Caco-2 (cell line): Measurements from ENCODE around the gene SUN1. TPM values are rescaled to one million over a fixed set of nuclear protein-coding genes. Genes with fewer than 3 reads are reported as not detected.
A peak's percentile ranks its signal among the peaks of the same experiment; 100 is the strongest.

ENCODE experiments used
- BruUV-seq: library from RNA; stranded (reverse); fragments of 400-500 nt; replicated peaks from 2 replicates; lab custom pipeline; 2021; lab: Mats Ljungman, UMichigan
- CTCF ChIA-PET: fragments of 300-600 bp; sonication (Branson Sonifier 250); formaldehyde crosslinking; loops from one replicate; lab custom pipeline; 2022; ENCODE audit warnings: antibody characterized with exemption; lab: Charles Lee
- POLR2A ChIA-PET: fragments of 300-600 bp; sonication (Branson Sonifier 250); formaldehyde crosslinking; loops from one replicate; lab custom pipeline; 2022; ENCODE audit warnings: antibody characterized with exemption; lab: Charles Lee
- DNase-seq, 2 experiments: peaks; one replicate each; pipeline versions ENCODE4 v3.0.0 to v3.0.0-alpha.2; 2020 to 2022
- H3K27me3 ChIP-seq: replicated peaks from 2 replicates; pipeline ENCODE4 v1.6.0; 2011; ENCODE audit warnings: low read length; ENCODE audit not compliant: control insufficient read depth, insufficient read depth
- H3K36me3 ChIP-seq: 2 replicates; pipeline ENCODE4 v1.5.1; 2011; ENCODE audit warnings: low read length; ENCODE audit not compliant: control insufficient read depth, insufficient read depth
- H3K4me1 ChIP-seq: fragments of 250-450 bp; sonication (Bioruptor Pico); 2 replicates; pipeline ENCODE4 v1.5.1; 2020; ENCODE audit warnings: mild to moderate bottlenecking
- H3K4me3 ChIP-seq: 2 replicates; pipeline ENCODE4 v1.5.1; 2011; ENCODE audit warnings: low read depth, mild to moderate bottlenecking, control low read depth, low read length
- H3K9me3 ChIP-seq: fragments of 250-450 bp; sonication (Bioruptor Pico); 2 replicates; pipeline ENCODE4 v1.5.1; 2020; ENCODE audit warnings: mild to moderate bottlenecking, moderate library complexity
- H3K27ac Mint-ChIP-seq: one replicate; pipeline ENCODE4 v1.8.0; 2022; ENCODE audit warnings: mixed read lengths; ENCODE audit not compliant: unreplicated experiment
- H3K27me3 Mint-ChIP-seq: one replicate; pipeline ENCODE4 v1.8.0; 2022; ENCODE audit warnings: mixed read lengths; ENCODE audit not compliant: insufficient read depth, unreplicated experiment
- H3K36me3 Mint-ChIP-seq: one replicate; pipeline ENCODE4 v1.8.0; 2022; ENCODE audit warnings: mild to moderate bottlenecking, mixed read lengths; ENCODE audit not compliant: insufficient read depth, unreplicated experiment
- H3K4me1 Mint-ChIP-seq: one replicate; pipeline ENCODE4 v1.8.0; 2022; ENCODE audit warnings: low read depth, mixed read lengths; ENCODE audit not compliant: unreplicated experiment
- H3K4me3 Mint-ChIP-seq: one replicate; pipeline ENCODE4 v1.8.0; 2022; ENCODE audit warnings: mild to moderate bottlenecking, moderate library complexity, mixed read lengths; ENCODE audit not compliant: unreplicated experiment
- H3K9me3 Mint-ChIP-seq: one replicate; pipeline ENCODE4 v1.8.0; 2022; ENCODE audit warnings: mixed read lengths; ENCODE audit not compliant: unreplicated experiment
- CTCF ChIP-seq, 2 experiments: fragments of 200-600 bp in 1 of 2; IDR thresholded peaks; 1 replicate in 1 of 2; 2 replicates in 1 of 2; pipeline versions ENCODE4 v1.5.1 to v1.8.0; 2011 to 2022; ENCODE audit warnings: antibody characterized with exemption in 1 of 2, control low read depth in 1 of 2, inconsistent platforms in 1 of 2, low read depth in 1 of 2, low read length in 1 of 2, mild to moderate bottlenecking in 1 of 2, moderate library complexity in 1 of 2; ENCODE audit not compliant: insufficient read depth in 1 of 2, severe bottlenecking in 1 of 2, unreplicated experiment in 1 of 2
- intact Hi-C: fragments of 100-400 bp; cut with micrococcal nuclease; formaldehyde crosslinking; loops from one replicate; pipeline ENCODE4 v1.10.0; 2022; ENCODE audit not compliant: unreplicated experiment
- total RNA-seq: library from RNA; stranded (reverse); gene quantifications from 2 replicates; pipeline ENCODE4 v1.2.3, GENCODE V29; 2022

The SUN1 gene
- total RNA-seq, 1 experiment from 2014 or later: 146 TPM

GRCh38 chr7:897086-897485, 64.8 kb downstream of the SUN1 start:
- Histone ChIP-seq H3K4me3 (no peak overlapping the region), H3K9me3 (no peaks in the 10 kb centered on the region), H3K36me3 (peaks cover 5% of the 10 kb centered on the region), H3K27me3 (no peaks in the 10 kb centered on the region), H3K4me1 (no peaks in the 10 kb centered on the region)
- no peak for DNase-seq
- BruUV-seq: no TSS peak
- POLR2A ChIA-PET: no interaction called here
- H3K36me3 Mint-ChIP-seq: peaks cover 95% of the 10 kb centered on the region
- H3K4me1 Mint-ChIP-seq: no peaks in the 10 kb centered on the region
- H3K27ac Mint-ChIP-seq: no peak overlapping the region
- intact Hi-C loops: no loop called here
- peaks cover 7% of the 10 kb centered on the region for H3K9me3 Mint-ChIP-seq
- no peak overlapping the region for H3K4me3 Mint-ChIP-seq
- no peak for TF ChIP-seq CTCF (IDR thresholded peaks at IDR 0.05; ENCODE audit: insufficient read depth in 1 of 2, low read depth in 1 of 2, low read length in 1 of 2, severe bottlenecking in 1 of 2, unreplicated experiment in 1 of 2)
- CTCF ChIA-PET: interaction anchor here (0.8 kb wide), 1 partner anchor 18 kb away, joined by 6 read pairs; no protein-coding TSS in a partner anchor
- H3K27me3 Mint-ChIP-seq: no peaks in the 10 kb centered on the region

GRCh38 chr7:897771-898376, 65.6 kb downstream of the SUN1 start:
- ChIA-PET CTCF (no interaction called here), POLR2A (no interaction called here)
- Mint-ChIP-seq H3K27ac (peak overlapping the region; percentile 53), H3K36me3 (peaks cover 90% of the 10 kb centered on the region), H3K9me3 (peaks cover 4% of the 10 kb centered on the region), H3K4me1 (no peaks in the 10 kb centered on the region), H3K27me3 (no peaks in the 10 kb centered on the region), H3K4me3 (no peak overlapping the region)
- no peak for DNase-seq
- H3K27me3 ChIP-seq: no peaks in the 10 kb centered on the region
- intact Hi-C loops: no loop called here
- no peak for TF ChIP-seq CTCF (IDR thresholded peaks at IDR 0.05; ENCODE audit: insufficient read depth in 1 of 2, low read depth in 1 of 2, low read length in 1 of 2, severe bottlenecking in 1 of 2, unreplicated experiment in 1 of 2)
- no peaks in the 10 kb centered on the region for H3K9me3 ChIP-seq
- no peaks in the 10 kb centered on the region for H3K4me1 ChIP-seq
- no peaks in the 10 kb centered on the region; the same call in none of the 2 replicates for H3K36me3 ChIP-seq
- no TSS peak for BruUV-seq
- no peak overlapping the region for H3K4me3 ChIP-seq

GRCh38 chr7:898460-898854, 66.2 kb downstream of the SUN1 start:
- H3K27ac Mint-ChIP-seq: no peak overlapping the region
- H3K27me3 Mint-ChIP-seq: no peaks in the 10 kb centered on the region
- no peak overlapping the region for H3K4me3 Mint-ChIP-seq
- CTCF ChIA-PET: no interaction called here
- intact Hi-C loops: no loop called here
- Histone ChIP-seq H3K4me1 (no peaks in the 10 kb centered on the region), H3K4me3 (no peak overlapping the region), H3K9me3 (no peaks in the 10 kb centered on the region), H3K27me3 (no peaks in the 10 kb centered on the region), H3K36me3 (no peaks in the 10 kb centered on the region; the same call in 1 of the 2 replicates)
- no peaks in the 10 kb centered on the region for H3K4me1 Mint-ChIP-seq
- BruUV-seq: no TSS peak
- POLR2A ChIA-PET: no interaction called here
- peaks cover 88% of the 10 kb centered on the region for H3K36me3 Mint-ChIP-seq
- no peak for DNase-seq
- no peak for TF ChIP-seq CTCF (IDR thresholded peaks at IDR 0.05; ENCODE audit: insufficient read depth in 1 of 2, low read depth in 1 of 2, low read length in 1 of 2, severe bottlenecking in 1 of 2, unreplicated experiment in 1 of 2)
- H3K9me3 Mint-ChIP-seq: no peaks in the 10 kb centered on the region
